HCT116 (cell line): Measurements from ENCODE around the gene TSPAN14. TPM values are rescaled to one million over a fixed set of nuclear protein-coding genes. Genes with fewer than 3 reads are reported as not detected.

ENCODE experiments used
- ATAC-seq: fragments of 200-7000 bp; cut with Tn5 transposase; 2 replicates; pipeline ENCODE4 v1.9.1; 2020; ENCODE audit warnings: mild to moderate bottlenecking, moderate library complexity
- BruUV-seq: library from RNA; stranded (reverse); fragments of 400-500 nt; replicated peaks from 2 replicates; lab custom pipeline; 2021; lab: Mats Ljungman, UMichigan
- CTCF ChIA-PET: fragments of 300-600 bp; sonication (Branson Sonifier 250); formaldehyde crosslinking; loops from one replicate; lab custom pipeline; 2021; ENCODE audit warnings: antibody characterized with exemption; lab: Charles Lee
- POLR2A ChIA-PET: fragments of 300-600, 350-600 bp; sonication (Branson Sonifier 250); formaldehyde crosslinking; loops from one replicate; lab custom pipeline; 2021; ENCODE audit warnings: antibody characterized with exemption; lab: Charles Lee
- RAD21 ChIA-PET, 2 experiments: fragments of 300-600 bp; sonication (Branson Sonifier 250); formaldehyde crosslinking; loops; one replicate each; lab custom pipeline; 2023; ENCODE audit warnings: low total read pairs in 2 of 2; ENCODE audit not compliant: uncharacterized antibody in 2 of 2, unreplicated experiment in 2 of 2, low non-redundant PET in 1 of 2; lab: Charles Lee
- DNase-seq: peaks from one replicate; pipeline ENCODE4 v3.0.0-alpha.2; 2010; ENCODE audit warnings: low read depth, low spot score
- H2AFZ ChIP-seq: fragments of 200-600 bp; shearing (Covaris generic), sonication (generic); 2 replicates; pipeline ENCODE4 v1.6.1; 2017; ENCODE audit warnings: low read depth, mixed run types, mixed read lengths, antibody characterized with exemption, low read length; ENCODE audit not compliant: poor library complexity, severe bottlenecking
- H3K27ac ChIP-seq: 2 replicates; pipeline ENCODE4 v1.5.1; 2012; ENCODE audit warnings: low read depth, low read length
- H3K27me3 ChIP-seq: fragments of 200-600 bp; sonication (generic); 2 replicates; pipeline ENCODE4 v1.6.1; 2016; ENCODE audit warnings: mixed run types, low read length, mixed read lengths; ENCODE audit not compliant: insufficient read depth
- H3K36me3 ChIP-seq, 2 experiments: fragments of 200-500 bp in 1 of 2; fragments of 200-600 bp in 1 of 2; sonication (Bioruptor generic) in 1 of 2; sonication (generic) in 1 of 2; 2 replicates each; pipeline versions ENCODE4 v1.5.1 to v1.6.1; 2014 to 2016; ENCODE audit warnings: low read length in 2 of 2, inconsistent platforms in 1 of 2, mixed read lengths in 1 of 2, mixed run types in 1 of 2; ENCODE audit not compliant: insufficient read depth in 2 of 2, control insufficient read depth in 1 of 2
- H3K4me1 ChIP-seq, 2 experiments: fragments of 200-600 bp in 1 of 2; sonication (generic) in 1 of 2; 2 replicates each; pipeline versions ENCODE4 v1.5.1 to v1.6.1; 2012 to 2017; ENCODE audit warnings: low read length in 2 of 2, inconsistent platforms in 1 of 2, mild to moderate bottlenecking in 1 of 2, mixed read lengths in 1 of 2, mixed run types in 1 of 2, moderate library complexity in 1 of 2; ENCODE audit not compliant: insufficient read depth in 2 of 2, control insufficient read depth in 1 of 2
- H3K4me2 ChIP-seq: fragments of 200-600 bp; sonication (generic); 2 replicates; pipeline ENCODE4 v1.6.1; 2017; ENCODE audit warnings: mixed run types, low read length, mixed read lengths
- H3K4me3 ChIP-seq, 2 experiments: fragments of 200-600 bp in 1 of 2; sonication (generic) in 1 of 2; replicated peaks in 1 of 2; 2 replicates each; pipeline ENCODE4 v1.5.1; 2011 to 2016; ENCODE audit warnings: low read length in 2 of 2, control low read depth in 1 of 2, low read depth in 1 of 2, mild to moderate bottlenecking in 1 of 2, mixed read lengths in 1 of 2, mixed run types in 1 of 2
- H3K79me2 ChIP-seq: fragments of 200-600 bp; sonication (generic); 2 replicates; pipeline ENCODE4 v1.6.1; 2017; ENCODE audit warnings: mild to moderate bottlenecking, mixed run types, low read length, moderate library complexity, mixed read lengths; ENCODE audit not compliant: insufficient read depth
- H3K9ac ChIP-seq: fragments of 200-600 bp; sonication (generic); 2 replicates; pipeline ENCODE4 v1.6.1; 2016; ENCODE audit warnings: low read length, mixed read lengths
- H3K9me2 ChIP-seq: fragments of 200-600 bp; sonication (generic), shearing (Covaris generic); 2 replicates; pipeline ENCODE4 v1.6.1; 2017; ENCODE audit warnings: mixed run types, mild to moderate bottlenecking, moderate library complexity; ENCODE audit not compliant: insufficient read depth
- H3K9me3 ChIP-seq, 2 experiments: fragments of 200-500 bp in 1 of 2; fragments of 200-600 bp in 1 of 2; sonication (Bioruptor generic) in 1 of 2; sonication (generic) in 1 of 2; 2 replicates each; pipeline ENCODE4 v1.6.1; 2014 to 2017; ENCODE audit warnings: low read length in 2 of 2, mixed read lengths in 2 of 2, inconsistent platforms in 1 of 2, low read depth in 1 of 2, mild to moderate bottlenecking in 1 of 2, mixed run types in 1 of 2, moderate library complexity in 1 of 2; ENCODE audit not compliant: control insufficient read depth in 1 of 2, insufficient read depth in 1 of 2
- H4K20me1 ChIP-seq: fragments of 200-600 bp; sonication (generic), shearing (Covaris generic); 2 replicates; pipeline ENCODE4 v1.6.1; 2017; ENCODE audit warnings: mixed run types, mild to moderate bottlenecking, moderate library complexity; ENCODE audit not compliant: insufficient read depth
- ATF3 ChIP-seq: IDR thresholded peaks from 2 replicates; pipeline ENCODE4 v1.6.1; 2012
- CBX3 ChIP-seq: IDR thresholded peaks from 2 replicates; pipeline ENCODE4 v1.6.1; 2012; ENCODE audit warnings: low read depth
- CTCF ChIP-seq, 3 experiments: fragments of 200-600 bp in 1 of 3; sonication (generic) in 1 of 3; IDR thresholded peaks in 2 of 3; conservative IDR thresholded peaks in 1 of 3; 2 replicates each; pipeline ENCODE4 v1.5.1; 2012 to 2017; ENCODE audit warnings: low read depth in 2 of 3, low read length in 2 of 3, antibody characterized with exemption in 1 of 3, borderline replicate concordance in 1 of 3, control low read depth in 1 of 3, mild to moderate bottlenecking in 1 of 3, mixed read lengths in 1 of 3, mixed run types in 1 of 3, moderate library complexity in 1 of 3; ENCODE audit not compliant: insufficient read depth in 1 of 3
- EGR1 ChIP-seq: IDR thresholded peaks from 2 replicates; pipeline ENCODE4 v1.6.1; 2012; ENCODE audit warnings: low read depth
- FOSL1 ChIP-seq: IDR thresholded peaks from 2 replicates; pipeline ENCODE4 v1.6.1; 2012; ENCODE audit warnings: low read depth
- JUND ChIP-seq: IDR thresholded peaks from 2 replicates; pipeline ENCODE4 v1.6.1; 2012
- POLR2A ChIP-seq: IDR thresholded peaks from 2 replicates; pipeline ENCODE4 v1.7.0; 2011; ENCODE audit warnings: borderline replicate concordance; ENCODE audit not compliant: insufficient read depth, insufficient read length; ENCODE audit errors: extremely low read depth
- REST ChIP-seq: IDR thresholded peaks from 2 replicates; pipeline ENCODE4 v1.6.1; 2012; ENCODE audit warnings: low read depth
- SIN3A ChIP-seq: IDR thresholded peaks from 2 replicates; pipeline ENCODE4 v1.6.1; 2012; ENCODE audit warnings: low read depth
- SRF ChIP-seq: IDR thresholded peaks from 2 replicates; pipeline ENCODE4 v1.6.1; 2012; ENCODE audit warnings: low read depth
- ZBTB33 ChIP-seq: IDR thresholded peaks from 2 replicates; pipeline ENCODE4 v1.6.1; 2011; ENCODE audit warnings: mild to moderate bottlenecking, low read length, moderate library complexity; ENCODE audit not compliant: insufficient replicate concordance; ENCODE audit errors: extremely low read depth
- ZFX ChIP-seq: fragments of 450-650 bp; IDR thresholded peaks from 2 replicates; pipeline ENCODE4 v1.6.1; 2017
- ZNF274 ChIP-seq: fragments of 200-500 bp; sonication (Bioruptor generic); IDR thresholded peaks from 2 replicates; pipeline ENCODE4 v1.6.1; 2014; ENCODE audit warnings: mild to moderate bottlenecking, low read depth, low read length, inconsistent platforms
- intact Hi-C: fragments of 100-400 bp; cut with micrococcal nuclease; formaldehyde crosslinking; loops from 2 replicates; pipeline ENCODE4 v1.10.0; 2022
- total RNA-seq: library from RNA; stranded (reverse); gene quantifications from one replicate; pipeline ENCODE4 v1.2.1, GENCODE V29; 2021; ENCODE audit not compliant: unreplicated experiment
- TF ChIP-seq, protein P1 (sequence below): IDR thresholded peaks from 2 replicates; pipeline ENCODE4 v1.6.1; 2012

Gene TSPAN14
- total RNA-seq, 1 experiment from 2014 or later = 86.8 TPM

DNA sequence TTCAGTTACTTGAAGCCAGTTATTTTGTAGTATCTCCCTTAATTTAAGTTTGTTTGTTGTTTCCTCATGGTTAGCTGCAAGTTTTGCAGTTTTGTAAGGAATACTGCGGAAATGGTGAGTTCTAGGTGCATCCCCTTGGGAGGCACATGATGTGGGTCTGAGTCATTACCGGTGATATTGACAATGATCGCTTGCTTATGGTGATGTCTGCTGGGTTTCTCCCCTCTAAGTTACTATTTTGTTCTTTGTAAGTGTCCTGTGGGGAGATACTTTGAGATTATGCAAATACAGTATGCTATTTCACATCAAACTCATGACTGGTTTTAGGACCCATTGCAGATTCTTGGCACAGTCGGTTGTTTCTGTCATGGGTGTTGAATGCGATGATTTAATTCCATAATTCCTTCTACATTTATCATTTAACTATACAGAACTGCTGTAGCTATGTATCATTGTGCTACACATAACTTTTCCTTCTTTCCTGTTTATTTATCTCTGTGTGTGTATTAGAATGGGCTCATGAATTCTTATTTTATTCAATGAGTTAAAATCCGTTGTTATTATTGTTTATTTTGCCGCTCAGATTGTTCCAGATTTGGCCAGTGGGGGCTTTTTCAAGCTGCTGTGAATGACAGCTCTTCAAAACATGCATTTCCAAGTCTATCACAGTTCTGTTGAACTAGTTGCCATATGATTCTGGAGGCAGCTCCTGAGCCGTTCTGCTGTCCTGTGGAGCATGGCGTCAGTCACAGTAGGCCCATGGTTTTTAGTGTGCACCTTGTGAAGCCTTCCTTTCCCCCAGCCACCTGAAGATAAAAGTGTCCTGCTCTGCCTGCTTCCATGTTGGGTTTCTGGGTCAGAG is 18.4 kb downstream of the TSPAN14 start:
- no TSS peak for BruUV-seq
- peak overlapping the region; percentile 69 for H3K4me2 ChIP-seq
- no peak for DNase-seq
- H3K27me3 ChIP-seq = no peaks in the 10 kb centered on the region
- peaks cover 53 to 86% of the 10 kb centered on the region in 2 experiments for H3K4me1 ChIP-seq
- H3K4me3 ChIP-seq = peak overlapping the region in 1 of 2 experiments; percentile 23; a peak in 1 of 4 replicates
- H4K20me1 ChIP-seq = peaks cover 4% of the 10 kb centered on the region; the same call in 1 of the 2 replicates
- RAD21 ChIA-PET = interaction anchor here (0.6 to 1.3 kb wide), 3 partner anchors 14 to 33 kb away, joined by 3 to 6 read pairs (median 3); no protein-coding TSS in a partner anchor
- no peak overlapping the region for H2AFZ ChIP-seq
- peaks cover 99% of the 10 kb centered on the region for H3K79me2 ChIP-seq
- POLR2A ChIA-PET = interaction anchor here (1.0 kb wide), 1 partner anchor 12 kb away, joined by 3 read pairs; no protein-coding TSS in a partner anchor
- peaks cover 0 to 3% of the 10 kb centered on the region in 2 experiments; a peak in 1 of 4 replicates for H3K9me3 ChIP-seq
- intact Hi-C loops = no loop called here
- no peak for TF ChIP-seq ATF3
- no peak for TF ChIP-seq SIN3A
- TF ChIP-seq ZBTB33 = no peak
- no peak for TF ChIP-seq ZFX
- TF ChIP-seq REST = no peak
- no peak for TF ChIP-seq POLR2A
- TF ChIP-seq ZNF274 = no peak
- peak in 2 of 3 experiments; percentile 2 to 26; a peak in 1 of 6 replicates for TF ChIP-seq CTCF (IDR thresholded peaks at IDR 0.05 in 2 of 3, conservative IDR thresholded peaks at IDR 0.05 in 1 of 3; ENCODE audit: borderline replicate concordance in 1 of 3, insufficient read depth in 1 of 3, low read depth in 2 of 3, low read length in 2 of 3)
- TF ChIP-seq, protein P1, sequence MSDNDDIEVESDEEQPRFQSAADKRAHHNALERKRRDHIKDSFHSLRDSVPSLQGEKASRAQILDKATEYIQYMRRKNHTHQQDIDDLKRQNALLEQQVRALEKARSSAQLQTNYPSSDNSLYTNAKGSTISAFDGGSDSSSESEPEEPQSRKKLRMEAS = no peak
- peak; percentile 58 for TF ChIP-seq FOSL1
- TF ChIP-seq CBX3 = no peak
- 0 out of 2 replicates have a peak, but pooled peaks have one; percentile 24 for TF ChIP-seq JUND
- TF ChIP-seq SRF = no peak
- no peak for TF ChIP-seq EGR1
- H3K36me3 ChIP-seq = peaks cover 0 to 13% of the 10 kb centered on the region in 2 experiments; a peak in 1 of 4 replicates
- H3K9me2 ChIP-seq = no peaks in the 10 kb centered on the region
- peak overlapping the region; percentile 37 for H3K9ac ChIP-seq
- 0 out of 2 replicates have a peak, but pooled peaks have one; percentile 30 for ATAC-seq
- CTCF ChIA-PET = interaction anchor here (1.0 to 3.3 kb wide), 5 partner anchors 10 to 36 kb away, joined by 3 to 25 read pairs (median 5); no protein-coding TSS in a partner anchor
- peak overlapping the region; percentile 51 for H3K27ac ChIP-seq
